HL-60 (cell line): Measurements from ENCODE around the gene CEP68.

Experiments used
- DNase-seq, 2 experiments: peaks; one replicate each; pipeline ENCODE4 v3.0.0-alpha.2; 2010 to 2020; ENCODE audit warnings: low read depth in 1 of 2, low spot score in 1 of 2
- H3K27ac ChIP-seq: fragments of 250-450 bp; sonication (Bioruptor Pico); replicated peaks from 2 replicates; pipeline ENCODE4 v1.5.1; 2020; ENCODE audit warnings: mild to moderate bottlenecking, moderate library complexity
- H3K27me3 ChIP-seq: fragments of 250-450 bp; sonication (Bioruptor Pico); 2 replicates; pipeline ENCODE4 v1.5.1; 2021; ENCODE audit warnings: mild to moderate bottlenecking, moderate library complexity; ENCODE audit not compliant: insufficient read depth, poor library complexity, severe bottlenecking
- H3K4me3 ChIP-seq: replicated peaks from 2 replicates; pipeline ENCODE4 v1.5.1; 2011; ENCODE audit warnings: mild to moderate bottlenecking, control low read depth, low read length; ENCODE audit not compliant: insufficient read depth
- GABPA ChIP-seq: IDR thresholded peaks from 2 replicates; pipeline ENCODE4 v1.6.1; 2012; ENCODE audit warnings: low read depth
- POLR2AphosphoS5 ChIP-seq: IDR thresholded peaks from 2 replicates; pipeline ENCODE4 v1.6.1; 2012; ENCODE audit warnings: low read depth
- REST ChIP-seq: IDR thresholded peaks from 2 replicates; pipeline ENCODE4 v1.6.1; 2012; ENCODE audit warnings: low read depth; ENCODE audit not compliant: insufficient replicate concordance
- SPI1 ChIP-seq: IDR thresholded peaks from 2 replicates; pipeline ENCODE4 v1.6.1; 2012; ENCODE audit warnings: low read depth, mild to moderate bottlenecking, borderline replicate concordance
- TF ChIP-seq, protein P1 (sequence below): IDR thresholded peaks from one replicate; pipeline ENCODE4 v1.5.1; 2011; ENCODE audit warnings: low read length, control low read depth, inconsistent platforms; ENCODE audit not compliant: insufficient read depth

Gene CEP68

GRCh38 chr2:65021709-65022108 is 34.5 kb upstream of the CEP68 start:
- no peak for DNase-seq
- TF ChIP-seq, protein P1, sequence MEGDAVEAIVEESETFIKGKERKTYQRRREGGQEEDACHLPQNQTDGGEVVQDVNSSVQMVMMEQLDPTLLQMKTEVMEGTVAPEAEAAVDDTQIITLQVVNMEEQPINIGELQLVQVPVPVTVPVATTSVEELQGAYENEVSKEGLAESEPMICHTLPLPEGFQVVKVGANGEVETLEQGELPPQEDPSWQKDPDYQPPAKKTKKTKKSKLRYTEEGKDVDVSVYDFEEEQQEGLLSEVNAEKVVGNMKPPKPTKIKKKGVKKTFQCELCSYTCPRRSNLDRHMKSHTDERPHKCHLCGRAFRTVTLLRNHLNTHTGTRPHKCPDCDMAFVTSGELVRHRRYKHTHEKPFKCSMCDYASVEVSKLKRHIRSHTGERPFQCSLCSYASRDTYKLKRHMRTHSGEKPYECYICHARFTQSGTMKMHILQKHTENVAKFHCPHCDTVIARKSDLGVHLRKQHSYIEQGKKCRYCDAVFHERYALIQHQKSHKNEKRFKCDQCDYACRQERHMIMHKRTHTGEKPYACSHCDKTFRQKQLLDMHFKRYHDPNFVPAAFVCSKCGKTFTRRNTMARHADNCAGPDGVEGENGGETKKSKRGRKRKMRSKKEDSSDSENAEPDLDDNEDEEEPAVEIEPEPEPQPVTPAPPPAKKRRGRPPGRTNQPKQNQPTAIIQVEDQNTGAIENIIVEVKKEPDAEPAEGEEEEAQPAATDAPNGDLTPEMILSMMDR = no peak
- no peak for TF ChIP-seq REST
- TF ChIP-seq POLR2AphosphoS5 = no peak
- no peak overlapping the region for H3K27ac ChIP-seq
- H3K4me3 ChIP-seq = no peak overlapping the region
- no peaks in the 10 kb centered on the region for H3K27me3 ChIP-seq

DNA sequence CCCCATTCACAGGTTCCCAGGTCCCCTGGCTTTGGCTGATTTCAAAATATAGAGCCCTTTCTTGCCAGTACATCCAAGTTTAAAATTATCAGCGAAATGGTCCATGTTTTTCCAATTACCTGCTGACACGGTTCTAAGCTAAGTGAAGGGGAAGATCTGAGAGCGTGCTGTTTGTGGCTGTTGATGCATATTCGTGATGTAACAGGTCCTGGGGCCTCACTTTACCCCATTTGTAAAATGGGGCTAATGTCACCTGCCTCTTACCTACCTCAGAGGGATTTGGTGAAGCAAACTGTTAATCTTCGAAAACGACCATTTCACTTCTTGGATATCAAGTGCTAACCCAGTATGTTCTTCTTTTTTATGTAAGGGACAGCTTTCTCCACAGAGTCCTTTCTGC is 34.0 kb upstream of the CEP68 start:
- no peak for DNase-seq
- TF ChIP-seq SPI1 (no peak), POLR2AphosphoS5 (no peak), REST (no peak), GABPA (no peak)
- TF ChIP-seq, protein P1 = no peak
- H3K27ac ChIP-seq = no peak overlapping the region
- no peaks in the 10 kb centered on the region for H3K27me3 ChIP-seq
- no peak overlapping the region for H3K4me3 ChIP-seq

DNA sequence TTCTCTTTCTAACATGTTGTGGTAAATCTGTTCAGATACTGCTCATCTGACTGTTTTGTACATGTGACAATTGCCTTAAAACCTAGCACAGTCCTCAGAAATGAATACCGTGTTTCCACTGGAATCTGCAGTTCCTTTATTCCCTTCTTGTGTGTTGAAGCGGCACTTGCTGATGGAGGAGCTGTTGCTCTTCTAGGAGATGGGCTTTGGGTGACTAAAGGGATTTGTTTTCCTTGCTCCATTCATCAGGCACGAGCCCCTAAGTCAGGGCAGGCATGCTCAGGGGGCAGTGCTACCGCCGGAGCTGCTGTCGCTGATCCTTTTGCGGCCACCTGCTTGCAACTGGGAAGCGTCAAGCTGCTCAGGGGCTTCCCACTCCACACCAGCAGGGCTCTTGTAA is 32.5 kb upstream of the CEP68 start:
- no peak overlapping the region for H3K4me3 ChIP-seq
- TF ChIP-seq, protein P1 = no peak
- no peak for TF ChIP-seq GABPA
- TF ChIP-seq POLR2AphosphoS5 = no peak
- TF ChIP-seq REST = no peak
- no peak for TF ChIP-seq SPI1
- no peak overlapping the region for H3K27ac ChIP-seq
- DNase-seq = no peak
- no peaks in the 10 kb centered on the region for H3K27me3 ChIP-seq
